ENCODE results near the gene BARX1.

DNA sequence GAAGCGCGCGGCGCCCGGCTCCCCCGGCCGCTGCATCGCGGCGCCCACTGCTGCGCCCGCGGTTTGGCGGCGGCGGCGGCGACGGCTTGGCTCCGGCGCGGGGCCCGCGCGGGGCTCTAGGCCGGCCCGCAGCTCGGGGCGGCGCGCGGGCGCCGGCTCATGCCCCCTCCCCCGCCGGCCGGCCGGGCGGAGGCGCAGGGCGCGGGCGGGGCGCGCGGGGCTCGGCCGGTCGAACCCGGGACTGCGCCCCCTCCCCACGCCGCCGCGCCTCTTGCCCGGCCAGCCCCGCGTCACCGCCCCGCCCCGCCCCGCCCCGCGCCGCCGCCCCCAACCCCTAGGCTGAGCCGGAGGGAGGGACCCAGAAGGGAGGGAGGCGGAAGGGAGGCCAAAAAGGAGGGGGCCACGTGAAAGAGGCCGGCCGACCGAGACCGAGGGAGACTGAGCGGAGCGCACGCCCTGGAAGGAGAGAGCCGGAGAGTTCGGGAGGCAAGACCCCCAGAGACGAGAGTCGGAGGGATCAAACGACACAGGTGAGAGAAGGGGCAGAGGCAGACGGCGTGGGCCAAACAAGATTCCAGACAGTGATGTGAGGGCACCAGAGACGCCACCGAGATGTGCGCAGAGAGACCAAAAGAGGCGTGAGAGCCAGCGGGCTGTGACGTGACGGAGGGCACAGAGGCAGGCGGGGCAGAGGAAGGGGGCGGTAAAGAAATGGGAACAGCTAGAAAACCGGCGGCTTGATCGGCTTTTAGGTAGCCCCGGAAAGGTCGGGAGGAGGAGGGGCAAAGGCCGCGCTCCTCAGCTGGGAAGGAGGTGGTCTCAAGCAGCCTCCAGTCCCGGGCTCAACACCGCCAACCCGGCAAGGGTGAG lies at the start of gene BARX1:
- TF ChIP-seq EP300 (IDR thresholded peaks at IDR 0.05) (no peak), POLR2A (IDR thresholded peaks at IDR 0.05) (no peak), POLR2AphosphoS5 (IDR thresholded peaks at IDR 0.05) (no peak)
- TF ChIP-seq, protein P1, sequence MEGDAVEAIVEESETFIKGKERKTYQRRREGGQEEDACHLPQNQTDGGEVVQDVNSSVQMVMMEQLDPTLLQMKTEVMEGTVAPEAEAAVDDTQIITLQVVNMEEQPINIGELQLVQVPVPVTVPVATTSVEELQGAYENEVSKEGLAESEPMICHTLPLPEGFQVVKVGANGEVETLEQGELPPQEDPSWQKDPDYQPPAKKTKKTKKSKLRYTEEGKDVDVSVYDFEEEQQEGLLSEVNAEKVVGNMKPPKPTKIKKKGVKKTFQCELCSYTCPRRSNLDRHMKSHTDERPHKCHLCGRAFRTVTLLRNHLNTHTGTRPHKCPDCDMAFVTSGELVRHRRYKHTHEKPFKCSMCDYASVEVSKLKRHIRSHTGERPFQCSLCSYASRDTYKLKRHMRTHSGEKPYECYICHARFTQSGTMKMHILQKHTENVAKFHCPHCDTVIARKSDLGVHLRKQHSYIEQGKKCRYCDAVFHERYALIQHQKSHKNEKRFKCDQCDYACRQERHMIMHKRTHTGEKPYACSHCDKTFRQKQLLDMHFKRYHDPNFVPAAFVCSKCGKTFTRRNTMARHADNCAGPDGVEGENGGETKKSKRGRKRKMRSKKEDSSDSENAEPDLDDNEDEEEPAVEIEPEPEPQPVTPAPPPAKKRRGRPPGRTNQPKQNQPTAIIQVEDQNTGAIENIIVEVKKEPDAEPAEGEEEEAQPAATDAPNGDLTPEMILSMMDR (IDR thresholded peaks at IDR 0.05), result no peak
